Mesothelial cell of epicardium (in vitro differentiated cells): ENCODE results near the gene TAOK2. TPM values are rescaled to one million over a fixed set of nuclear protein-coding genes. Genes with fewer than 3 reads are reported as not detected.

Experiments
- DNase-seq, 2 experiments: peaks; one replicate each; pipeline ENCODE4 v3.0.0; 2021; ENCODE audit warnings: low spot score in 2 of 2; ENCODE audit not compliant: unreplicated experiment in 2 of 2
- H3K27ac Mint-ChIP-seq: 2 replicates; pipeline ENCODE4 v1.8.0; 2021; ENCODE audit warnings: mixed read lengths
- H3K27me3 Mint-ChIP-seq: 2 replicates; pipeline ENCODE4 v1.8.0; 2021; ENCODE audit warnings: low read depth, mixed read lengths
- H3K36me3 Mint-ChIP-seq: 2 replicates; pipeline ENCODE4 v1.8.0; 2021; ENCODE audit warnings: mixed read lengths
- H3K4me1 Mint-ChIP-seq: 2 replicates; pipeline ENCODE4 v1.8.0; 2021; ENCODE audit warnings: mixed read lengths
- H3K4me3 Mint-ChIP-seq: 2 replicates; pipeline ENCODE4 v1.8.0; 2021; ENCODE audit warnings: mild to moderate bottlenecking, moderate library complexity, mixed read lengths
- H3K9me3 Mint-ChIP-seq: 2 replicates; pipeline ENCODE4 v1.8.0; 2021; ENCODE audit warnings: mixed read lengths
- total RNA-seq: library from RNA; stranded (reverse); gene quantifications from 3 replicates; pipeline ENCODE4 v1.2.1, GENCODE V29; 2021
- TF ChIP-seq, protein P1 (sequence below): fragments of 200-600 bp; sonication (generic); IDR thresholded peaks from one replicate; pipeline ENCODE4 v1.5.0; 2021; ENCODE audit warnings: antibody characterized with exemption; ENCODE audit not compliant: unreplicated experiment

The TAOK2 gene
- total RNA-seq, 1 donor from 2014 or later = 51.3 TPM

GRCh38 chr16:29995324-29995910 lies 21.7 kb downstream of the TAOK2 start, which contains the start of gene HIRIP3:
HIRIP3 (minus strand) TSS chr16:29995617; CDS start chr16:29995605, 12 bp downstream.
- H3K36me3 Mint-ChIP-seq = peaks cover 3% of the 10 kb centered on the region
- peak; percentile 67 to 87 for DNase-seq
- no peaks in the 10 kb centered on the region for H3K27me3 Mint-ChIP-seq

DNA sequence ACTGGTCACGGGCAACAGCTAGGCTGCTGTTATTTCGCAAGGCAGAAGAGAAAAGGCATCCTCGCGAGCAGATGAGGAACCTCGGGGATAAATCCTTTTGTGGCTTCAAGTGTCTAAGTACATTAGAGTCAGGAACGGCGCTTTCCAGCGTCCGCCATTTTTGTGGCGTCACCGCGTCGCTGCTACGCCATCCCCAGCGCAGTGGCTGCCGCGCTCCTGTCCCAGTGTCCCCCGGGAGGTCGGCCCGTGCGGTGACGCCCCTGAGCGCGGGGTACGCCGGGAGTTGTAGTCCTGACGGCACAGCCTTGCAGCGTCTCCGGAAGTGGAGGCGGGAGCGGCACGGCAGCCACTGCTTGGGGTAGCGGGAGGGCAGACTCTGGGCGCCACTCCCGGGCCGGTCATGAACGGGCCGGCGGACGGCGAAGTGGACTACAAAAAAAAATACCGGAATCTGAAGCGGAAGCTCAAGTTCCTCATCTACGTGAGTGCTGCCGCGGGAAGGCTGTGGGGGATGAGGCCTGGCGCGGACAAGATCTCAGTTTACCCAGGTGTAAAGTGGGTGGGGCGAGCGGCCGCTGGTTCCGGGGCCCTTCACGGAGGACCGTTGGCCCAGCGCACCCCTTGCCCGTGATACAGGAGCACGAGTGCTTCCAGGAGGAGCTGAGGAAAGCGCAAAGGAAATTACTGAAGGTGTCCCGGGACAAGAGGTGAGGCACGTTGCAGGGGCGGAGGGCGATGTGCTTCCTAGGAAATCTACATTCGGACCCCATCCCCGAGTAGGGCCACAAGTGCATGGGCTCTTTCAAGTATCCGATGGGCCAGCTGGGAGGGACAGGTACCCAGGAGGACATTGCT lies 22.5 kb downstream of the TAOK2 start, which contains the start of gene INO80E:
Gene INO80E (plus strand): TSS at position 331 of the 855 bp plus-strand sequence. CDS start 70 bp downstream, at position 401.
- H3K36me3 Mint-ChIP-seq = no peaks in the 10 kb centered on the region
- peak within 1 kb of the TSS; percentile 99 for H3K4me3 Mint-ChIP-seq
- no peaks in the 10 kb centered on the region for H3K27me3 Mint-ChIP-seq
- TF ChIP-seq, protein P1, sequence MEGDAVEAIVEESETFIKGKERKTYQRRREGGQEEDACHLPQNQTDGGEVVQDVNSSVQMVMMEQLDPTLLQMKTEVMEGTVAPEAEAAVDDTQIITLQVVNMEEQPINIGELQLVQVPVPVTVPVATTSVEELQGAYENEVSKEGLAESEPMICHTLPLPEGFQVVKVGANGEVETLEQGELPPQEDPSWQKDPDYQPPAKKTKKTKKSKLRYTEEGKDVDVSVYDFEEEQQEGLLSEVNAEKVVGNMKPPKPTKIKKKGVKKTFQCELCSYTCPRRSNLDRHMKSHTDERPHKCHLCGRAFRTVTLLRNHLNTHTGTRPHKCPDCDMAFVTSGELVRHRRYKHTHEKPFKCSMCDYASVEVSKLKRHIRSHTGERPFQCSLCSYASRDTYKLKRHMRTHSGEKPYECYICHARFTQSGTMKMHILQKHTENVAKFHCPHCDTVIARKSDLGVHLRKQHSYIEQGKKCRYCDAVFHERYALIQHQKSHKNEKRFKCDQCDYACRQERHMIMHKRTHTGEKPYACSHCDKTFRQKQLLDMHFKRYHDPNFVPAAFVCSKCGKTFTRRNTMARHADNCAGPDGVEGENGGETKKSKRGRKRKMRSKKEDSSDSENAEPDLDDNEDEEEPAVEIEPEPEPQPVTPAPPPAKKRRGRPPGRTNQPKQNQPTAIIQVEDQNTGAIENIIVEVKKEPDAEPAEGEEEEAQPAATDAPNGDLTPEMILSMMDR = no peak
- peak within 1 kb of the TSS; percentile 98 for H3K27ac Mint-ChIP-seq
- H3K9me3 Mint-ChIP-seq = no peaks in the 10 kb centered on the region
- peak; percentile 96 to 97 for DNase-seq
- peaks cover 20% of the 10 kb centered on the region for H3K4me1 Mint-ChIP-seq

More at GRCh38 chr16:29995324-29995910, 21.7 kb downstream of the TAOK2 start, which contains the start of gene HIRIP3:
- Mint-ChIP-seq H3K4me1 (peaks cover 20% of the 10 kb centered on the region), H3K27ac (peak within 1 kb of the TSS; percentile 98), H3K4me3 (peak within 1 kb of the TSS; percentile 99), H3K9me3 (no peaks in the 10 kb centered on the region)
- TF ChIP-seq, protein P1 = no peak

DNA sequence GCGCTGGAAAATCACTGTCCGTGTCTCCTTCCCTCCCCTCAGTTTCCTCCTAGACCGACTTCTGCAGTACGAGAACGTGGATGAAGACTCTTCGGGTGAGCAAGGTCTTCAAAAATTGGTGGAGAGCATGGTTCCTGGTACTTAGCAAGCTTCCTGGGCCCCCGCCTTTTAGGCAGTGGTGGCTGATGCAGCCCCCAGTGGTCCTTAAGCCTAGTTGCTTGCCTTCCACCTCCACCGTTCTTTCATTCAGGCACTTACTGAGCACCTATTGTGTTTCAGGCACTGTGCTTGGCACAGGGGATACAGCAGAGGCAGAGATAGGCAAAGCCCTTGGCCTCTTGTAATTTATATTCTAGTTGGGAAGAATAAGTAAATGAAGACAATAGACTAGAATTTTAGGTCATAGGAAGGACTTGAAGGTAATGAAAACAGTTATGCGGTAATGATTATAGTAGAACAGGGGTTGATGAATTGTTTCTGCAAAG lies 23.1 kb downstream of the TAOK2 start:
- Mint-ChIP-seq H3K9me3 (no peaks in the 10 kb centered on the region), H3K4me3 (peak overlapping the region; percentile 99), H3K27ac (peak overlapping the region; percentile 98), H3K36me3 (peaks cover 1% of the 10 kb centered on the region), H3K4me1 (peaks cover 20% of the 10 kb centered on the region), H3K27me3 (no peaks in the 10 kb centered on the region)
- no peak for DNase-seq
- TF ChIP-seq, protein P1 = no peak

DNA sequence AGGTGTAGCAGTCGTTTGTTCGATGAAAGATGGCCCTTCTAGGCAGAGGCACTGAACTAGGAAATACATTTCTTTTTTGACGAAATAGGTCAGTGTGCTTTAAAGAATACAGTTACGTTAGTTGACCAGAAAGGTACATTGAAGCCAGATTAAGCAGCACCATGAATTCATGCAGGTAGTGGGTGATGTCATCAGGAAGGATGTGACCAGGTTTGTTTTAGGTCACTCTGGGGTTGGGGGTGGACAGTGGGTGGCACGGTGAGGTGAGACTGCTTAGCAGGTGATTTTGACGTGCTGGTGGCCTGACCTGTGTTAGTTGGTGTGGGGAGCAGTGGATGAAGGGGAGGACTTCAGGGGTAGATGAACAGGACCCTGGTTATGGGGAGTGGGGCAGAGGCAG lies 25.9 kb downstream of the TAOK2 start:
- no peak for DNase-seq
- Mint-ChIP-seq H3K27me3 (no peaks in the 10 kb centered on the region), H3K27ac (no peak overlapping the region), H3K9me3 (no peaks in the 10 kb centered on the region), H3K4me3 (no peak overlapping the region), H3K4me1 (peaks cover 15% of the 10 kb centered on the region), H3K36me3 (peaks cover 7% of the 10 kb centered on the region)
- TF ChIP-seq, protein P1 = no peak

DNA sequence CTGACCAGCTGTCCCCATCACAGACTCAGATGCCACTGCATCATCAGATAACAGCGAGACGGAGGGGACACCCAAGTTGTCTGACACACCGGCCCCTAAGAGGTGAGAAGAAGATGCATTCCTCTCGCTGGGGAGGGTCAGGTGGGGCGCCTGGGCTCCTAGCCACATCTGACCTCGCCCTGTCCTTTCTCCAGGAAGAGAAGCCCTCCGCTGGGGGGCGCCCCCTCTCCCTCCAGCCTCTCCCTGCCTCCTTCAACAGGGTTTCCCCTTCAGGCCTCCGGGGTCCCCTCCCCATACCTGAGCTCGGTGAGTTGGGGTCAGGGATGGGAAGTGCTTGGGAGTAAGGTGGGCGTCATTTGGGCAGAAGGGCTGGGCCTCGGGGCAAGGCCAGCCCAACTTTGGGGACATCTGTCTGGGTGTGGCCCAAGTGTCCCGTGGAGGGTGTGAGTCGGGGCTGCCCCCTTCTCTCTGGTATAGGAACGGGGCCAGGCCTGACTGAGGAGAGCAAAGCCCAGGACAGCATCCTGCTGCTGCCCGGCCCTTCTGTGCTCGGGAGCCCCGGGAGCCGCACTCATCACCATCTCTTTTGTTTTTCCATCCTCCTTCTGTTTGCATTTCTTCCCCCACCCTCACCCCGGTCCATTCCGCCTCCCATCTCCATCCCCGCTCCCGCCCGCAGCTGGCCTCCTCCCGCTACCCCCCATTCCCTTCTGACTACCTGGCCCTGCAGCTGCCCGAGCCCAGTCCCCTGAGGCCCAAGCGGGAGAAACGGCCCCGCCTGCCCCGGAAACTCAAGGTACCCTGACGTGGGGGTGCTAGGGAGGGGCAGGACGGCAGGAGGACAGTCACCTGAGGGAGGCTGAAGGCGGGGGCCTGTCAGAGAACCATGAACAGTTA lies 27.3 kb downstream of the TAOK2 start:
- Mint-ChIP-seq H3K9me3 (no peaks in the 10 kb centered on the region), H3K27me3 (no peaks in the 10 kb centered on the region), H3K27ac (no peak overlapping the region), H3K4me3 (no peak overlapping the region), H3K36me3 (peaks cover 7% of the 10 kb centered on the region), H3K4me1 (peaks cover 9% of the 10 kb centered on the region)
- no peak for DNase-seq
- TF ChIP-seq, protein P1 = no peak
